HTR-8/SVneo (cell line): Measurements from ENCODE around the gene LPIN1.

Source experiments
- DNase-seq: peaks from one replicate; pipeline ENCODE4 v3.0.0; 2011; ENCODE audit warnings: low spot score, mixed read lengths; ENCODE audit not compliant: insufficient read length
- FAIRE-seq: peaks from 2 replicates; lab custom pipeline; 2011; peaks lifted over from hg19 to GRCh38; lab: Jason Lieb, UNC

The LPIN1 gene

GRCh38 chr2:11875481-11875880 is 129.0 kb downstream of the LPIN1 start:
- no peak for FAIRE-seq
- DNase-seq = no peak

DNA sequence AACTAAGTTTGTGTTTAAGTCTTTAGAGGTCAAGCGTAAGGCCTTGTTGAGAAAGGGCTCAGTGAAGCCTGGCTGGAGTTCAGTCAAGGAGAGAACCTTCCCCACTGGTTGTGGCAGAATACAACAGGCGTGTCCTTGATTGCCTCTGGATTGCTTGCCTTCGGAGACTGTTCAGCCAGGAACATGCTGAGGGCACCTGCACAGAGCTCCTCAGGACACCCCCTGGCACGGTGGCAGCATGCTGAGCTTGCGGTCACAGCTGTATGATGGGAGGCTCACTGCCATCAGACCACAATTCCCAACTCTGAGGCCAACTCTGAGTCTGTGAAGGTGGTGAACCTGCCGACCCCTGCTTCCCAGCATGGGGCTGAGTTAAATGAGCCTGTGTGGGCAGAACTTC is 130.0 kb downstream of the LPIN1 start:
- no peak for FAIRE-seq
- no peak for DNase-seq

DNA sequence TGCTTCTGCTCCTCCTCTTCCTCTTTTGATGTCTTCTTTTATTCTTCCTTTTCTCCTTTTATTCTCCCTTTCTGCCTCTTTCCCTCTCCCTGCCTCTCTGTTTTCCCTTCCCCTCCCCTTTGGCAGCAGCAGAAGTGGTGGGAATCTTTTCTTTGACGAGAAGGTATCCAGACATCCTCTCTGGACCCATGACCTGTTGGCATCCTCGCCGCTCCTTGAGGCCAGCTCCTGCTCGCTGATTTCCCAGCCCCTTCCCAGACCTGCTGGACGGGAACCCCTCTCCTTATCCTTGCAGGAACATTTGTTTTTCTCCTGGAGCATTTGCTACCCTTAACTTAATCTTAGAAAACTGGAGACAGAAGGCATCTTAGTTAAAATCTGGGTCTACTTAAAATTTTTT is 130.5 kb downstream of the LPIN1 start:
- DNase-seq = no peak
- no peak for FAIRE-seq
